Esophagus muscularis mucosa (tissue), 3 donors: ENCODE data around the gene DPRX.

ENCODE experiments used
- CTCF ChIP-seq, 3 experiments: fragments of 200-600 bp in 2 of 3; fragments of 450-650 bp in 1 of 3; sonication (generic) in 2 of 3; IDR thresholded peaks; one replicate each; pipeline ENCODE4 v1.5.1; 2017 to 2019; ENCODE audit warnings: antibody characterized with exemption in 3 of 3, mild to moderate bottlenecking in 2 of 3, moderate library complexity in 1 of 3
- POLR2A ChIP-seq: fragments of 450-650 bp; IDR thresholded peaks from one replicate; pipeline ENCODE4 v1.6.1; 2017; ENCODE audit warnings: antibody characterized with exemption, moderate library complexity, mild to moderate bottlenecking, low read depth
- POLR2AphosphoS5 ChIP-seq, 2 donors: sonication (generic); formaldehyde crosslinking; IDR thresholded peaks; one replicate each; pipeline ENCODE4 v1.6.1; 2017; ENCODE audit warnings: antibody characterized with exemption in 2 of 2

GRCh38 chr19:53662209-53662608 is 30.4 kb downstream of the DPRX start:
- no peak for TF ChIP-seq CTCF (IDR thresholded peaks at IDR 0.05)
- TF ChIP-seq POLR2AphosphoS5 (IDR thresholded peaks at IDR 0.05), result no peak
- no peak for TF ChIP-seq POLR2A
